HG03460 (cell line): Measurements from ENCODE around the gene CFAP97D2.
"Not testable (repeated sequence)": the region's sequence is repeated elsewhere in the genome, so short reads cannot be mapped to it uniquely, and the experiment has no call there.

Source experiments
- ATAC-seq: cut with Tn5 transposase; IDR thresholded peaks from one replicate; pipeline ENCODE4 v1.9.1; 2021; ENCODE audit not compliant: unreplicated experiment

Gene CFAP97D2

GRCh38 chr13:114263578-114263977 lies 84.5 kb downstream of the CFAP97D2 start:
- no peak for ATAC-seq

GRCh38 chr13:114264313-114264712 lies 85.3 kb downstream of the CFAP97D2 start:
- ATAC-seq, result not testable (repeated sequence)

DNA sequence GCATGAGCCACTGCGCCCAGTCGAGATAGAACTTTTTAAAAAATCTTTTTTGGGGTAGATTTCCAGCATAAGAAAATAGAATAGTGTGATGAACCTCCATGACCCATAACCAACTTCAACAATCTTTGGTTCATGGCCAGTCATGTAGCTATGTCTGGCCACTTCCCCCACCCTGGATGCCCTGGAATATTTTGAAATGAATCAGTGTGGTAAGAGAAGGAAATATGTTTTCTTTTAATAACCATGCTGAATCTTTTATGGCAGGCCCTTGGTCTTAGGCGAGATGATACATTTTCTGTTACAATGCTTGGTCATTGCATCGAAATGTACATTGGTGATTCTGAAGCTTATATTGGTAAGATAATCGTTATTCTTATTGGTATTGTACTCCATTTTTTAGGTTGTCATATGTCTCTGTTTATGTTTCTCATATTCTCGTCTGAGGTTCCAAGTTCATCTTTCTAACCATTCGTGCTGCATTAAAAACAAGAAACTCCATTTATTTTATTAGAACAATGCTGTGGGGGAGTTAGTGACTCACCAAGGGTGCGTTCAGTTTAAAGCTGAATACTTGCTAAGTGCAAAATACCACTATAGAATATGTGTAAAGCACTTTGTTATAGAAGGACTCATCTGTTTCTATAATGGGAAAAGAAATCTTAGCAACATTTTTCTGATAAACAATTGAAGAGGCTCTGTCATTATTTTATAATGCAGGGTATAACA lies 86.0 kb downstream of the CFAP97D2 start:
- no peak for ATAC-seq

GRCh38 chr13:114266241-114266640 lies 87.2 kb downstream of the CFAP97D2 start:
- no peak for ATAC-seq

DNA sequence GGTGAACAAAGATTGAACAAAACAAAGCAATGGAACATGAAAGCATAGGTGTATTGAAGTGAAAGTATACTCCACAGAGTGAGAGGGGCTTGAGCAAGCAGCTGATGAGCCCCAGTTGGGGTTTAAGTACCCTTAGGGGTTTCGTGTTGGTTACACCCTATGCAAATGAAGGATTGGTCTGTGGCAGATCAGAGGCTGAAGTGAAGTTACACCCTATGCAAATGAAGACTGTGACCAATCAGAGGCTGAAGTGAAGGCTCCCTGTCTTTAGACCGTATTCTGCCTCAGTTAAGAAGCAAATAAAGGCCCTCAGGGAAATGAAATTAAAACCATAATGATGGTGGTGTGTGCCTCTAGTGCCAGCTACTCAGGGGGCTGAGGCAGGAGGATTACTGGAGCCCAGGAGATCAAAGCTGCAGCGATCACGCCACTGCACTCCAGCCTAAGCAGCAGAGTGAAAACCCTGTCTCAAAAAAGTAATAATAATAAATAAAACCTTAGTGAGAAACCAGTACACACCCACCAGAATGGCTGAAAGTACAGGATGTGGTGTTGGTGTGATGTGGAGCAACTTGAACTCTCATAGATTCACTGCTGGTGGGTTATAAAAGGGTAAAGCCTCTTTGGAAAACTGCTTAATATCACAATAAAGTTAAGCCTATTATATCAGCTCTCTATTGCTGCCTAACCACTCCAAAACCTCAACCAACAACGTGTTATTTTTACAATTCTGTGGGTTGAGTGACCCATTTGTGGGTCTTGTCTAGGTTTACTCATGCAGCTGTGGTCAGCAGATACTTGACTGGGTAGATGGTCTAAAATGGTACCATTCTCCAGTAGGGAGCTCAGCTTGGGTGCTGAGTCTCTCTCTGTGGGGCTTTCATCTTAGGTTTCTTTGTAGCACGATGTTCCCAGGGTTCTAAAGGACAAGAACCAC lies 89.6 kb downstream of the CFAP97D2 start:
- no peak for ATAC-seq

DNA sequence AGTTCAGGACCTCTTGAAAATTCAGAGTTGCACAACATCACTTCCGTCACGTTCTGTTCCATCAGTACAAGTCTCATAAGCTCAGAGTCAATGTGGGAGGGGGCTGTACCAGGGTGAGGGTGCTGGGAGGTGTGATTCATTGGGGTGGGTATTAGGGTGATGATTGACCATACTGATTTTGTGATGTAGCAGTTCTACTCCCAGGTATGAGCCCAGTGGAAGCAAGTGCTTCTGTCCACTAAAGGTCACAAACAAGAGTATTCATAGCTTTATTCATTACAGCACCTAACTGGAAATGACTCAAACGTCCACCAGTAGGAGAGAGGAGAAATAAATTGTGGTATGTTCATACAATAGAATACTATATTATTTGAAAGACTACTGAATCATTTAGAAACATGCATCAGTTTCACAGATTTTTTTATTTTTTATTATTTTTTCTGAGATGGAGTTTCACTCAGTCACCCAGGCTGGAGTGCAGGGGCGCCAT lies 90.3 kb downstream of the CFAP97D2 start:
- no peak for ATAC-seq
